GM12892 (cell line): Measurements from ENCODE around the gene GLB1L3.
"Not testable (repeated sequence)": the region's sequence is repeated elsewhere in the genome, so short reads cannot be mapped to it uniquely, and the experiment has no call there.

ENCODE experiments used
- DNase-seq: peaks from one replicate; pipeline ENCODE4 v3.0.0; 2011; ENCODE audit not compliant: insufficient read length
- FAIRE-seq: peaks from 2 replicates; lab custom pipeline; 2011; peaks lifted over from hg19 to GRCh38; lab: Jason Lieb, UNC
- POLR2A ChIP-seq: IDR thresholded peaks from 2 replicates; pipeline ENCODE4 v1.6.1; 2011; ENCODE audit warnings: low read depth, low read length, control low read depth
- POLR2AphosphoS5 ChIP-seq: IDR thresholded peaks from 2 replicates; pipeline ENCODE4 v1.6.1; 2011; ENCODE audit warnings: low read depth, low read length, control low read depth
- TAF1 ChIP-seq: IDR thresholded peaks from 2 replicates; pipeline ENCODE4 v1.6.1; 2011; ENCODE audit warnings: low read depth, mild to moderate bottlenecking, control low read depth, low read length, borderline replicate concordance

GLB1L3 gene

GRCh38 chr11:134293119-134294113 is 17.2 kb downstream of the GLB1L3 start:
- no peak for TF ChIP-seq POLR2A
- no peak for TF ChIP-seq POLR2AphosphoS5
- TF ChIP-seq TAF1: no peak
- FAIRE-seq: no peak
- DNase-seq: no peak

GRCh38 chr11:134294664-134295063 is 18.5 kb downstream of the GLB1L3 start:
- no peak for FAIRE-seq
- TF ChIP-seq TAF1: no peak
- no peak for TF ChIP-seq POLR2A
- TF ChIP-seq POLR2AphosphoS5: no peak
- DNase-seq: no peak

DNA sequence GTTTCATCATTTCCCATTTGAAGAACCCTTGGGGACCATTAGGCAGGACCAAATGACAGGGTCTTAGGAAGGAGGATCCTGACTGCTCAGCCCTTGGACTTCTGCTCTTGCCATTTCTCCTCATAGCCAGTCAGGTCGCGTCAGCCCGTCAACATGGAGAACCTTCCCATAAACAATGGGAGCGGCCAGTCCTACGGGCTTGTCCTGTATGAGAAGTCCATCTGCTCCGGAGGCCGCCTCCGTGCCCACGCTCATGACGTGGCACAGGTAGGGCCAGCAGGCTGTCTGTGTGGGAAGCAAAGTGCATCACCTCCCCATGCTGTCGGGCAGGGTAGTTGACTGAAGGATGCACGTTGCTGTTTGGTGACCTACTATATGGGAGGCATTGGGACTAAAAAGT is 36.0 kb downstream of the GLB1L3 start:
- no peak for TF ChIP-seq POLR2A
- no peak for TF ChIP-seq TAF1
- no peak for TF ChIP-seq POLR2AphosphoS5
- no peak for DNase-seq
- no peak for FAIRE-seq

DNA sequence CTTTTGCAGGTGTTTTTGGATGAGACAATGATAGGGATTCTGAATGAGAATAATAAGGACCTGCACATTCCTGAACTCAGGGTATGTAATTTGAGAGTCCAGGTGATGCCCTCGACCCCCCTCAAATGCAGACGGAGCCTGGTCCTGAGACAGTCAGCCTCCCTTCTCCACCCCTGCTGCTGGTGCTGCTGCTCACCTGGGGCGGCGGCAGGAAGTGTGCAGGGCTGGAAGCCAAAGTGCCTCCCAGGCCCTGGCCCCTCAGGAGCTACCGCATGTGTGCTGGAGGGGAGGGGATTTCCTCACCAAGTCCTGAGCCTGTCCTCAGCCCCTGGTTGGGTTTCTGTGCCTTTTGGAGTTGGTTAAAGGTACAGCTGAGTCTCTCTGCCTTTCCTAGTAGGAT is 36.6 kb downstream of the GLB1L3 start:
- TF ChIP-seq TAF1: no peak
- TF ChIP-seq POLR2A: no peak
- no peak for TF ChIP-seq POLR2AphosphoS5
- DNase-seq (no peak), FAIRE-seq (no peak)

- FAIRE-seq (no peak), DNase-seq (no peak)
- no peak for TF ChIP-seq TAF1
- no peak for TF ChIP-seq POLR2A
- TF ChIP-seq POLR2AphosphoS5: no peak
Observed at GRCh38 chr11:134313379-134313778, 37.2 kb downstream of the GLB1L3 start.

GRCh38 chr11:134313821-134314607 is 37.8 kb downstream of the GLB1L3 start:
- TF ChIP-seq POLR2AphosphoS5: no peak
- TF ChIP-seq TAF1: no peak
- TF ChIP-seq POLR2A: no peak
- FAIRE-seq: no peak
- no peak for DNase-seq

DNA sequence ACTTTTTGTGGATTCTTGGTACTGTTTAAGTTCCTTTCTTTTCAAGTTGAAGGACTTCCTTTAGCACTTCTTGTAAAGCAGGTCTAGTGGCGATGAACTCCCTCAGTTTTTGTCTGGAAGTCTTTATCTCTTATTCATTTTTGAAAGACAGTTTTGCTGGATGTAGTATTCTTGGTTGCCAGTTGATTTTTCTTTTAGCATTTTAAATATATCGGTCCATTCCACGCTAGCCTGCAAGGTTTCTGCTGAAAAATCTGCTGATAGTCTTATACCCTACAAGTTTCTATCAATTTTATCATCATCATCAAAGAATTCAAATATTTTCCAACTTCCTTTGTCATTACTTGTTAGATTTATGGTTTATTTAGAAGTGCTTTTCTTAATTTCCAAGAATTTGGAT is 40.9 kb downstream of the GLB1L3 start:
- no peak for DNase-seq
- FAIRE-seq: no peak
- TF ChIP-seq TAF1 (no peak), POLR2AphosphoS5 (no peak), POLR2A (no peak)

DNA sequence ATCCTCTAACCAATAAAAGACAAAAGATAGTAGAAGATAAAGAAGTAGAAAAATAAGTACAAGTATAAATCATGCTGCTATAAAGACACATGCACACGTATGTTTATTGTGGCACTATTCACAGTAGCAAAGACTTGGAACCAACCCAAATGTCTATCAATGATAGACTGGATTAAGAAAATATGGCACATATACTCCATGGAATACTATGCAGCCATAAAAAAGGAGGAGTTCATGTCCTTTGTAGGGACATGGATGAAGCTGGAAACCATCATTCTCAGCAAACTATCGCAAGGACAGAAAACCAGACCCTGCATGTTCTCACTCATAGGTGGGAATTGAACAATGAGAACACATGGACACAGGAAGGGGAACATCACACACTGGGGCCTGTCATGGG is 45.2 kb downstream of the GLB1L3 start:
- not testable (repeated sequence) for DNase-seq, FAIRE-seq

DNA sequence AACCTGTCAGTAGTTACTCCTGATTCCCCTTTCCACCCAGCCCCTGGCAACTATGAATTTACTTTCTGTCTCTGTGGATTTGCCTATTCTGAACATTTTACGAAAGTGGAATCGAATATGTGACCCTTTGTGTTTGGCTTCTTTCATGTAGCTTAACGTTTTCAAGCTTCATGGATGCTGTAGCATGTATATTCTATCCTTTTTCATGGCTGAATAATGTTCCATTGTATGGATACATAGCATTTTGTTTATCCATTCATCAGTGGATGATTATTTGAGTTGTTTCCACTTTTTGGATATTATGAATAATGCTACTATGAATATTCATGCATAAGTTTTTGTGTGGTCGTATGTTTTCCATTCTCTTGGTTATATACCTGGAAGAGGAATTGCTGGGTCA is 46.4 kb downstream of the GLB1L3 start:
- FAIRE-seq (no peak), DNase-seq (no peak)
- TF ChIP-seq POLR2AphosphoS5 (no peak), TAF1 (no peak), POLR2A (no peak)

GRCh38 chr11:134328433-134328832 is 52.3 kb downstream of the GLB1L3 start:
- TF ChIP-seq POLR2AphosphoS5 (no peak), TAF1 (no peak), POLR2A (no peak)
- FAIRE-seq: no peak

GRCh38 chr11:134330611-134331353 is 54.6 kb downstream of the GLB1L3 start:
- FAIRE-seq (no peak), DNase-seq (no peak)
- TF ChIP-seq POLR2A: no peak
- no peak for TF ChIP-seq POLR2AphosphoS5
- no peak for TF ChIP-seq TAF1

More at GRCh38 chr11:134328433-134328832, 52.3 kb downstream of the GLB1L3 start:
- no peak for DNase-seq
